Fibroblast of lung (primary cell): ENCODE results near the gene RET. TPM values are rescaled to one million over a fixed set of nuclear protein-coding genes. Genes with fewer than 3 reads are reported as not detected.

Experiments
- DNase-seq, 2 donors: peaks; one replicate each; pipeline versions ENCODE4 v3.0.0 to v3.0.0-alpha.2; 2010; ENCODE audit warnings: low read depth in 2 of 2
- H2AFZ ChIP-seq: 2 replicates; pipeline ENCODE4 v1.5.1; 2012; ENCODE audit warnings: low read length, control low read depth, inconsistent platforms
- H3K27ac ChIP-seq: 2 replicates; pipeline ENCODE4 v1.5.1; 2011; ENCODE audit warnings: low read length, control low read depth; ENCODE audit not compliant: insufficient read depth
- H3K27me3 ChIP-seq: 2 replicates; pipeline ENCODE4 v1.5.1; 2011; ENCODE audit warnings: mild to moderate bottlenecking, low read length; ENCODE audit not compliant: control insufficient read depth, insufficient read depth
- H3K36me3 ChIP-seq: 2 replicates; pipeline ENCODE4 v1.5.1; 2011; ENCODE audit warnings: low read length; ENCODE audit not compliant: control insufficient read depth, insufficient read depth
- H3K4me1 ChIP-seq: 2 replicates; pipeline ENCODE4 v1.5.1; 2011; ENCODE audit warnings: low read length; ENCODE audit not compliant: control insufficient read depth, insufficient read depth; ENCODE audit errors: extremely low read depth
- H3K4me2 ChIP-seq: 2 replicates; pipeline ENCODE4 v1.5.1; 2011; ENCODE audit warnings: low read length, control low read depth; ENCODE audit not compliant: insufficient read depth; ENCODE audit errors: extremely low read depth
- H3K4me3 ChIP-seq, 4 experiments: fragments of 200-600 bp in 1 of 4; sonication (generic) in 1 of 4; replicated peaks in 1 of 4; 2 replicates each; pipeline ENCODE4 v1.5.1; 2011 to 2016; ENCODE audit warnings: low read length in 4 of 4, low read depth in 3 of 4, mild to moderate bottlenecking in 3 of 4, control low read depth in 2 of 4, inconsistent platforms in 1 of 4, mixed read lengths in 1 of 4; ENCODE audit not compliant: insufficient read depth in 1 of 4; ENCODE audit errors: control extremely low read depth in 1 of 4
- H3K79me2 ChIP-seq: 2 replicates; pipeline ENCODE4 v1.5.1; 2012; ENCODE audit warnings: mild to moderate bottlenecking, low read length, inconsistent platforms; ENCODE audit not compliant: control insufficient read depth, insufficient read depth
- H3K9ac ChIP-seq: 2 replicates; pipeline ENCODE4 v1.5.1; 2011; ENCODE audit warnings: mild to moderate bottlenecking, low read length, control low read depth; ENCODE audit not compliant: insufficient read depth
- H3K9me3 ChIP-seq: 2 replicates; pipeline ENCODE4 v1.5.1; 2012; ENCODE audit warnings: low read depth, low read length; ENCODE audit not compliant: control insufficient read depth, insufficient read depth
- H4K20me1 ChIP-seq: 2 replicates; pipeline ENCODE4 v1.5.1; 2011; ENCODE audit warnings: low read length; ENCODE audit not compliant: control insufficient read depth, insufficient read depth; ENCODE audit errors: extremely low read depth
- CTCF ChIP-seq, 2 donors: IDR thresholded peaks in 1 of 2; conservative IDR thresholded peaks in 1 of 2; 1 replicate in 1 of 2; 2 replicates in 1 of 2; pipeline ENCODE4 v1.5.1; 2011 to 2012; ENCODE audit warnings: low read length in 2 of 2, control low read depth in 1 of 2, inconsistent platforms in 1 of 2, low read depth in 1 of 2, mild to moderate bottlenecking in 1 of 2
- EZH2 ChIP-seq: IDR thresholded peaks from 2 replicates; pipeline ENCODE4 v1.5.1; 2012; ENCODE audit warnings: low read length, control low read depth, mild to moderate bottlenecking; ENCODE audit errors: missing control alignments
- polyA plus RNA-seq, 2 donors: library from polyadenylated mRNA; depleted of rRNA in 1 of 2; stranded (reverse) in 1 of 2; unstranded in 1 of 2; fragments of >200 nt; gene quantifications; 2 replicates each; pipeline ENCODE4 v1.2.1, GENCODE V29; 2011 to 2012; ENCODE audit warnings: missing spikeins in 1 of 2
- total RNA-seq: library from RNA; depleted of rRNA; stranded (reverse); fragments of >200 nt; gene quantifications from 2 replicates; pipeline ENCODE4 v1.2.1, GENCODE V29; 2014

RET gene
- total and polyA plus RNA-seq, 2 donors (not counting 1 experiment from before 2014, with no cell fraction given) = 0.08 to 0.83 TPM

- TF ChIP-seq CTCF (conservative IDR thresholded peaks at IDR 0.05 in 1 of 2, IDR thresholded peaks at IDR 0.05 in 1 of 2; ENCODE audit: low read depth in 1 of 2, low read length in 2 of 2) (no peak), EZH2 (no peak)
- no peaks in the 10 kb centered on the region for H4K20me1 ChIP-seq
- no peak overlapping the region for H3K4me2 ChIP-seq
- H3K27me3 ChIP-seq = no peaks in the 10 kb centered on the region
- no peak overlapping the region for H3K9ac ChIP-seq
- no peaks in the 10 kb centered on the region for H3K4me1 ChIP-seq
- H3K27ac ChIP-seq = no peak overlapping the region
- DNase-seq = no peak
- no peaks in the 10 kb centered on the region for H3K9me3 ChIP-seq
- H3K4me3 ChIP-seq = no peak overlapping the region
- H3K79me2 ChIP-seq = no peaks in the 10 kb centered on the region
- H2AFZ ChIP-seq = no peak overlapping the region
- H3K36me3 ChIP-seq = no peaks in the 10 kb centered on the region
Observed at GRCh38 chr10:43115881-43116595, 39.2 kb downstream of the RET start.

GRCh38 chr10:43116596-43116995, 39.7 kb downstream of the RET start:
- no peak overlapping the region for H3K27ac ChIP-seq
- no peak overlapping the region for H3K4me3 ChIP-seq
- H3K9me3 ChIP-seq = no peaks in the 10 kb centered on the region
- H3K4me2 ChIP-seq = no peak overlapping the region
- H3K79me2 ChIP-seq = no peaks in the 10 kb centered on the region
- H2AFZ ChIP-seq = no peak overlapping the region
- no peaks in the 10 kb centered on the region for H3K36me3 ChIP-seq
- TF ChIP-seq CTCF (conservative IDR thresholded peaks at IDR 0.05 in 1 of 2, IDR thresholded peaks at IDR 0.05 in 1 of 2; ENCODE audit: low read depth in 1 of 2, low read length in 2 of 2) = no peak
- no peak for TF ChIP-seq EZH2
- H3K9ac ChIP-seq = no peak overlapping the region
- H3K4me1 ChIP-seq = no peaks in the 10 kb centered on the region
- H3K27me3 ChIP-seq = no peaks in the 10 kb centered on the region
- no peaks in the 10 kb centered on the region for H4K20me1 ChIP-seq
- no peak for DNase-seq

- Histone ChIP-seq H3K27ac (no peak overlapping the region), H3K4me1 (no peaks in the 10 kb centered on the region)
Observed at GRCh38 chr10:43117031-43117776, 40.3 kb downstream of the RET start.

More at GRCh38 chr10:43117031-43117776, 40.3 kb downstream of the RET start:
- no peaks in the 10 kb centered on the region for H3K79me2 ChIP-seq
- no peak for TF ChIP-seq EZH2
- no peak overlapping the region for H3K4me3 ChIP-seq
- H3K4me2 ChIP-seq = no peak overlapping the region
- no peaks in the 10 kb centered on the region for H4K20me1 ChIP-seq
- H3K9me3 ChIP-seq = no peaks in the 10 kb centered on the region
- H3K36me3 ChIP-seq = no peaks in the 10 kb centered on the region
- no peak overlapping the region for H3K9ac ChIP-seq
- no peak overlapping the region for H2AFZ ChIP-seq
- DNase-seq = no peak
- H3K27me3 ChIP-seq = no peaks in the 10 kb centered on the region
